Vagina (tissue), 2 donors: Measurements from ENCODE around the gene LDB2. TPM values are rescaled to one million over a fixed set of nuclear protein-coding genes. Genes with fewer than 3 reads are reported as not detected.

ENCODE experiments used
- DNase-seq, 2 donors: peaks; one replicate each; pipeline ENCODE4 v3.0.0-alpha.2; 2017; ENCODE audit errors: extremely low spot score in 2 of 2
- H3K27ac ChIP-seq: fragments of 200-600 bp; sonication (generic); one replicate; pipeline ENCODE4 v1.5.1; 2019
- H3K27me3 ChIP-seq: fragments of 200-600 bp; sonication (generic); one replicate; pipeline ENCODE4 v1.5.1; 2019
- H3K36me3 ChIP-seq, 2 donors: fragments of 200-600 bp; sonication (generic); one replicate each; pipeline ENCODE4 v1.5.1; 2017 to 2019
- H3K4me1 ChIP-seq: fragments of 200-600 bp; sonication (generic); one replicate; pipeline ENCODE4 v1.5.1; 2019
- H3K4me3 ChIP-seq, 2 donors: fragments of 200-600 bp; sonication (generic); 1 replicate in 1 of 2; 2 replicates in 1 of 2; pipeline ENCODE4 v1.5.1; 2016 to 2019
- H3K9me3 ChIP-seq: fragments of 200-600 bp; sonication (generic); one replicate; pipeline ENCODE4 v1.5.1; 2019
- POLR2A ChIP-seq, 2 donors: fragments of 450-650 bp; IDR thresholded peaks; one replicate each; pipeline ENCODE4 v1.6.1; 2017; ENCODE audit warnings: antibody characterized with exemption in 2 of 2, mild to moderate bottlenecking in 2 of 2, moderate library complexity in 2 of 2
- POLR2AphosphoS5 ChIP-seq, 2 donors: sonication (generic); formaldehyde crosslinking; IDR thresholded peaks; one replicate each; pipeline ENCODE4 v1.9.0; 2017; ENCODE audit warnings: antibody characterized with exemption in 2 of 2, mild to moderate bottlenecking in 2 of 2, low read depth in 1 of 2; ENCODE audit not compliant: insufficient read depth in 1 of 2
- intact Hi-C: fragments of 100-400 bp; cut with DNase I; formaldehyde crosslinking; loops from one replicate; pipeline ENCODE4 v1.15.1; 2023
- total RNA-seq: library from RNA; depleted of rRNA; stranded (reverse); fragments of >200 nt; gene quantifications from one replicate; pipeline ENCODE4 v1.2.3, GENCODE V29; 2016
- TF ChIP-seq, protein P1 (sequence below), 3 experiments: fragments of 450-650 bp in 2 of 3; fragments of 200-600 bp in 1 of 3; sonication (generic) in 1 of 3; IDR thresholded peaks; one replicate each; pipeline ENCODE4 v1.5.1; 2017 to 2019; ENCODE audit warnings: antibody characterized with exemption in 3 of 3, mild to moderate bottlenecking in 2 of 3, moderate library complexity in 2 of 3

LDB2 gene
- total RNA-seq, 1 donor from 2014 or later, result 70.0 TPM

DNA sequence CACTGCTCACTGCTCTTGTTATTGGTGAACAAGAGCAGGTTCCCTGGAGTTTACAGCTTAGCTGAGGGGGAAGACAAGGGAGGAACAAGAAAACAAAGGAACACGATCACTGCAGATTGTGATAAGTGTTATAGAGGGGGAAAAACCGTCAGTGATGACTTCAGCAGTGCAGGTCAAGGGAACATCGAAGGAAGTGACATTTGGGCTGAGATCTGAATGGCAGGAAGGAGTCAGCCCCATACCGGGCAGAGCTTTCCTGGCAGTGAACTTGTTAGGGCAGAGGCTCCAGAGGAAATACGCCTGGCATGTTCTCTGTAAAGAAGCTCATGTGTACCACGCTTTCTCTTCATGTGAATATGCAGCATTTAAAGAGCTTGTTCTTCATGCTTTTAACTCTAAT lies 78.1 kb downstream of the LDB2 start:
- intact Hi-C loops, result no loop called here
- no peaks in the 10 kb centered on the region for H3K27me3 ChIP-seq
- H3K9me3 ChIP-seq, result no peaks in the 10 kb centered on the region
- no peaks in the 10 kb centered on the region for H3K4me1 ChIP-seq
- no peak for DNase-seq
- no peak overlapping the region for H3K27ac ChIP-seq
- TF ChIP-seq POLR2AphosphoS5 (IDR thresholded peaks at IDR 0.05; ENCODE audit: insufficient read depth in 1 of 2, low read depth in 1 of 2), result peak in 1 of 2 donors; percentile 43
- TF ChIP-seq, protein P1, sequence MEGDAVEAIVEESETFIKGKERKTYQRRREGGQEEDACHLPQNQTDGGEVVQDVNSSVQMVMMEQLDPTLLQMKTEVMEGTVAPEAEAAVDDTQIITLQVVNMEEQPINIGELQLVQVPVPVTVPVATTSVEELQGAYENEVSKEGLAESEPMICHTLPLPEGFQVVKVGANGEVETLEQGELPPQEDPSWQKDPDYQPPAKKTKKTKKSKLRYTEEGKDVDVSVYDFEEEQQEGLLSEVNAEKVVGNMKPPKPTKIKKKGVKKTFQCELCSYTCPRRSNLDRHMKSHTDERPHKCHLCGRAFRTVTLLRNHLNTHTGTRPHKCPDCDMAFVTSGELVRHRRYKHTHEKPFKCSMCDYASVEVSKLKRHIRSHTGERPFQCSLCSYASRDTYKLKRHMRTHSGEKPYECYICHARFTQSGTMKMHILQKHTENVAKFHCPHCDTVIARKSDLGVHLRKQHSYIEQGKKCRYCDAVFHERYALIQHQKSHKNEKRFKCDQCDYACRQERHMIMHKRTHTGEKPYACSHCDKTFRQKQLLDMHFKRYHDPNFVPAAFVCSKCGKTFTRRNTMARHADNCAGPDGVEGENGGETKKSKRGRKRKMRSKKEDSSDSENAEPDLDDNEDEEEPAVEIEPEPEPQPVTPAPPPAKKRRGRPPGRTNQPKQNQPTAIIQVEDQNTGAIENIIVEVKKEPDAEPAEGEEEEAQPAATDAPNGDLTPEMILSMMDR (IDR thresholded peaks at IDR 0.05), result no peak
- H3K4me3 ChIP-seq, result no peak overlapping the region
- no peaks in the 10 kb centered on the region for H3K36me3 ChIP-seq

DNA sequence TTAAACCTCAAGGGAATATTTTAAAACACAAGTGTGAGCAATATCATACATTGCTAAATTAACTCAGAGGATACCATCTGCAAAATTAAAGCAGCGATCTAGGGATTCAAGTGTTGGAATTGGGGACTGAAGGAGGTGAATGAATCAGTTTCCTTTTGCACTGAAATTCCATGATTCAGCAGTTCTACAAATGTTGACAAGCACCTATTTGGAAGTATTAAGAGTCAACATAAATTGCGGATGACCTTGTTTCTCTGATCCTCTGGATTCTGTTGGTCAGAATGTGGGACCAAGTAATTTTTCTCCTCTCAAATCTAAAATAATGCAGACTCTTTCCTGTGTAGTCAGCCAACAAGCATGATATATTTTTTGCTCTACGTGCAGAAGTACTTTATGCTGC lies 78.8 kb downstream of the LDB2 start:
- DNase-seq, result no peak
- Histone ChIP-seq H3K4me1 (peaks cover 5% of the 10 kb centered on the region), H3K27me3 (no peaks in the 10 kb centered on the region), H3K27ac (no peak overlapping the region), H3K4me3 (no peak overlapping the region), H3K36me3 (no peaks in the 10 kb centered on the region), H3K9me3 (no peaks in the 10 kb centered on the region)
- no peak for TF ChIP-seq POLR2A (IDR thresholded peaks at IDR 0.05)
- TF ChIP-seq POLR2AphosphoS5 (IDR thresholded peaks at IDR 0.05; ENCODE audit: insufficient read depth in 1 of 2, low read depth in 1 of 2), result no peak
- TF ChIP-seq, protein P1 (IDR thresholded peaks at IDR 0.05), result no peak
- intact Hi-C loops, result no loop called here

DNA sequence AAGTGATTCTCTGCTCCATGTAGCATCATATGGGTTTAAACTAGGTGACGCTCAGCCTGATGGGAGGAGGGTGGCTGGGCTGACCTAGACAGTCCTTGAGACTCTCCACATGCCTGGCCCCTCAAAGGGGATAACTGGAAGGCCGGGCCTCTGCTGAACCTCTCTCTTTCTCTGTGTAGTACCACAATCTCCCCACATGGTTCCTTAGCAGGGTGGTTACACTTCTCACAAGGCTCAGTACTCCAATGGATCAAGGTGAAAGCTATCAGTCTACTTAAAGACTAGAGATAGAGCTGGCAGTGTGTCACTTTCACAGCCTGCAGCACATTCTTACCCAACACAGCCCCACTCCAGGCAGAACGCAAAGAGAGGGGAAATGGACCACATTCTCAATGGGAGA lies 80.4 kb downstream of the LDB2 start:
- intact Hi-C loops, result no loop called here
- H3K27ac ChIP-seq, result no peak overlapping the region
- no peak for TF ChIP-seq POLR2A (IDR thresholded peaks at IDR 0.05)
- TF ChIP-seq POLR2AphosphoS5 (IDR thresholded peaks at IDR 0.05; ENCODE audit: insufficient read depth in 1 of 2, low read depth in 1 of 2), result no peak
- TF ChIP-seq, protein P1 (IDR thresholded peaks at IDR 0.05), result no peak

DNA sequence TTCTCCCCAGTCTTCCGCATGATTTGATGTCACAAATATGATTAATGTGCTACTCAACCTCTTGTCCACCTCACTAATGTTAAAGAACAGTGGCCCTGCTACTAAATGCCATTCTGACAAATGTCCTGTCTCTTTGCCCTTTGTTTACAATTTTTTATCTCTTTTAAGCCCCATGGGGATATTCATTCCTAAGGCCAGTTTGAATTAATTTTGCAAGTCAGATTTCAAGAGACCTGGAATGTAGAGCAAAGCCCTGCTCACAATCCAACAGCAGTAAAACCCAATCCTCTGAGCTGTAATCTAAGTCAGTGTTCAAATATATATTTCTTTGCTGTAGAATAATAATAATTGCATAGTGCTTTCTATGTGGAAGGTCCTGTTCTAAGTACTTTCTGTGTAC lies 81.2 kb downstream of the LDB2 start:
- intact Hi-C loops, result no loop called here
- Histone ChIP-seq H3K4me1 (peaks cover 5% of the 10 kb centered on the region), H3K4me3 (no peak overlapping the region), H3K36me3 (no peaks in the 10 kb centered on the region), H3K27ac (no peak overlapping the region), H3K9me3 (no peaks in the 10 kb centered on the region), H3K27me3 (no peaks in the 10 kb centered on the region)
- TF ChIP-seq, protein P1 (IDR thresholded peaks at IDR 0.05), result no peak
- TF ChIP-seq POLR2A (IDR thresholded peaks at IDR 0.05) (no peak), POLR2AphosphoS5 (IDR thresholded peaks at IDR 0.05; ENCODE audit: insufficient read depth in 1 of 2, low read depth in 1 of 2) (no peak)
- DNase-seq, result no peak

More for the DNA sequence above, 80.4 kb downstream of the LDB2 start:
- peaks cover 5% of the 10 kb centered on the region for H3K4me1 ChIP-seq
- no peak for DNase-seq
- H3K27me3 ChIP-seq, result no peaks in the 10 kb centered on the region
- no peak overlapping the region for H3K4me3 ChIP-seq
- H3K9me3 ChIP-seq, result no peaks in the 10 kb centered on the region
- no peaks in the 10 kb centered on the region for H3K36me3 ChIP-seq

DNA sequence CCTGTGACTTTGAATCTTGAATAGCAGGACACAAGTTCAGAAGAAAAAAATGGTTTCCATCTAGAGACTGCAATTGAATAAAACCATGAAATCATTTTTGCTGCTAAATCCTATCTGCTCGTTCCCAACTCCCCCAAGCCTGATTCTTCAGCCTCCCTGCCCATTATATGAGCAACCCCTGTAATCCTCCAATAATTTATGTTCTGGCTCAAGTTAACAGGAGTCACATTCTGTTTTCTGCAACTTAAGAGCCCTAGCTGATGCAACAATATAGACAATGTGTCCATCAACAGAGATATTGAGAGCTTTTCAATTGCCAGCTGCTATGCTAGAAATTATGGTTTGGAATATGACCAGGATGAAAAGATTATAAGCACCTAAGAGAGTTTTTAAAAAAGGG lies 84.1 kb downstream of the LDB2 start:
- no peak for DNase-seq
- H3K4me3 ChIP-seq, result no peak overlapping the region
- no peaks in the 10 kb centered on the region for H3K27me3 ChIP-seq
- peaks cover 5% of the 10 kb centered on the region for H3K4me1 ChIP-seq
- H3K36me3 ChIP-seq, result no peaks in the 10 kb centered on the region
- no peak overlapping the region for H3K27ac ChIP-seq
- intact Hi-C loops, result no loop called here
- H3K9me3 ChIP-seq, result no peaks in the 10 kb centered on the region
- TF ChIP-seq, protein P1 (IDR thresholded peaks at IDR 0.05), result no peak
- TF ChIP-seq POLR2A (IDR thresholded peaks at IDR 0.05) (no peak), POLR2AphosphoS5 (IDR thresholded peaks at IDR 0.05; ENCODE audit: insufficient read depth in 1 of 2, low read depth in 1 of 2) (no peak)
